GM12892 (cell line): ENCODE measurements around the gene BCL2L12.

Source experiments
- POLR2A ChIP-seq: IDR thresholded peaks from 2 replicates; pipeline ENCODE4 v1.6.1; 2011; ENCODE audit warnings: low read depth, low read length, control low read depth
- POLR2AphosphoS5 ChIP-seq: IDR thresholded peaks from 2 replicates; pipeline ENCODE4 v1.6.1; 2011; ENCODE audit warnings: low read depth, low read length, control low read depth
- TAF1 ChIP-seq: IDR thresholded peaks from 2 replicates; pipeline ENCODE4 v1.6.1; 2011; ENCODE audit warnings: low read depth, mild to moderate bottlenecking, control low read depth, low read length, borderline replicate concordance

DNA sequence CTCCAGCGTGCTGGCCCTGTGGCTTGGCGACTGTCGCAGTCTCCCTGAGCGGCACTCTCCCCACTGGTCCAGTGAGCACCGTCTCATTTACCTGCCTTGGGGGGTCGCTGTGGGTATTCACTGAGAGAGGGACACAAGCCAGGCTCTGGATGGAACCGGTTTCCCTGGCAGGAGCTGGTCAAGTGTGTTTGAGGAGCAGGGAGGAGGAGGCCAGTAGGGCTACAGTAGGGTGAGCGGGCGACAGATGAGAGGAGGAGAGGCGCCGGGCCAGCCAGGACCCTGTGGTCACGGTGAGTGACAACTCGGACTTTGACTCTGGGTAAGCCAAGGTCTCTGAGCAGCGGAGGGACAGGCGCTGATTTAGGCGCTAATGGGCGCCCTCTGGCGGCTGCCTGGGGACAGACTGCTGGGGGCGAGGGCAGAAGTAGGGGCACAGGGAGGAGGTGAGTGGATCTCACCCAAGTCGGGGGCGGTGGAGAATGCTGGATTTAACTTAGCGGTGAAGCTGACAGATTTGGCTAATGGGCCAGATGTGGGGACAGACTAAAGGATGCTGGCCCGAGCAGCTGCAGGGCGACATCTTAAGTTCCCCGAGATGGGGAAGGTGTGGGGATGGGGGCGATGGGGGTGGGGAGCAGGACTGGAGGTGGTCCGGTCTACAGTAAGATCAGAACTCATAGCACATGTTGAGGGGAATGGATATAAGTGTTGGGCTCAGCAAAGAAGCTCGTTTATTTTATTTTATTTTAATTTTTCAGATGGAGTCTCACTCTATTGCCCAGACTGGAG, 6.6 kb downstream of the BCL2L12 start:
- no peak for TF ChIP-seq POLR2A
- no peak for TF ChIP-seq POLR2AphosphoS5
- no peak for TF ChIP-seq TAF1
